ENCODE data around the gene PLCH2. TPM values are rescaled to one million over a fixed set of nuclear protein-coding genes. Genes with fewer than 3 reads are reported as not detected.

PLCH2 gene
- total and polyA plus RNA-seq, 4 donors, result 0.33 to 1.3 (median 1.0) TPM; not detected in 1

- no peaks in the 10 kb centered on the region for H3K9me3 ChIP-seq (ENCODE audit: control insufficient read depth in 4 of 4, low read length in 3 of 4)
- TF ChIP-seq RAD21 (IDR thresholded peaks at IDR 0.05) (no peak), FOXA2 (IDR thresholded peaks at IDR 0.05) (no peak), GABPA (IDR thresholded peaks at IDR 0.05 in 1 of 2, conservative IDR thresholded peaks at IDR 0.05 in 1 of 2) (no peak), YY1 (IDR thresholded peaks at IDR 0.05) (no peak), FOXA1 (IDR thresholded peaks at IDR 0.05) (no peak), EGR1 (IDR thresholded peaks at IDR 0.05; ENCODE audit: low read depth in 2 of 2) (no peak)
- no peak for DNase-seq (ENCODE audit: low spot score)
- no peak overlapping the region for H3K4me3 ChIP-seq (ENCODE audit: low read depth in 1 of 3, low read length in 3 of 3)
- no peak overlapping the region for H3K27ac ChIP-seq (ENCODE audit: low read depth in 1 of 2, low read length in 2 of 2)
- no peaks in the 10 kb centered on the region for H3K36me3 ChIP-seq (ENCODE audit: control insufficient read depth in 4 of 4, insufficient read depth in 3 of 4, low read depth in 1 of 4, low read length in 3 of 4)
- H3K27me3 ChIP-seq (ENCODE audit: control insufficient read depth in 4 of 4, insufficient read depth in 4 of 4, low read length in 3 of 4), result no peaks in the 10 kb centered on the region
- WGBS, result 72% methylated on average over 19 of the region's 19 CpGs
- no peak overlapping the region for H3K9ac ChIP-seq (ENCODE audit: low read depth in 1 of 2, low read length in 2 of 2)
- no peaks in the 10 kb centered on the region for H3K4me1 ChIP-seq (ENCODE audit: control insufficient read depth in 4 of 4, insufficient read depth in 4 of 4, low read length in 3 of 4)
Measured at GRCh38 chr1:2499986-2500596, 24.0 kb downstream of the PLCH2 start.

GRCh38 chr1:2501041-2501819 lies 25.1 kb downstream of the PLCH2 start:
- Histone ChIP-seq H3K4me3 (ENCODE audit: low read depth in 1 of 3, low read length in 3 of 3) (no peak overlapping the region), H3K36me3 (ENCODE audit: control insufficient read depth in 4 of 4, insufficient read depth in 3 of 4, low read depth in 1 of 4, low read length in 3 of 4) (no peaks in the 10 kb centered on the region), H3K9ac (ENCODE audit: low read depth in 1 of 2, low read length in 2 of 2) (no peak overlapping the region), H3K27ac (ENCODE audit: low read depth in 1 of 2, low read length in 2 of 2) (no peak overlapping the region), H3K4me1 (ENCODE audit: control insufficient read depth in 4 of 4, insufficient read depth in 4 of 4, low read length in 3 of 4) (no peaks in the 10 kb centered on the region), H3K9me3 (ENCODE audit: control insufficient read depth in 4 of 4, low read length in 3 of 4) (no peaks in the 10 kb centered on the region), H3K27me3 (ENCODE audit: control insufficient read depth in 4 of 4, insufficient read depth in 4 of 4, low read length in 3 of 4) (no peaks in the 10 kb centered on the region)
- TF ChIP-seq EGR1 (IDR thresholded peaks at IDR 0.05; ENCODE audit: low read depth in 2 of 2), result no peak
- no peak for TF ChIP-seq HNF4A (conservative IDR thresholded peaks at IDR 0.05)
- TF ChIP-seq FOXA1 (IDR thresholded peaks at IDR 0.05), result no peak
- no peak for TF ChIP-seq HNF4G (IDR thresholded peaks at IDR 0.05)
- TF ChIP-seq YY1 (IDR thresholded peaks at IDR 0.05), result no peak
- no peak for TF ChIP-seq TAF1 (conservative IDR thresholded peaks at IDR 0.05)
- TF ChIP-seq SP1 (IDR thresholded peaks at IDR 0.05), result no peak
- TF ChIP-seq JUND (IDR thresholded peaks at IDR 0.05), result no peak
- TF ChIP-seq NR2F2 (IDR thresholded peaks at IDR 0.05), result no peak
- no peak for TF ChIP-seq FOXA2 (IDR thresholded peaks at IDR 0.05)
- TF ChIP-seq, protein P1, sequence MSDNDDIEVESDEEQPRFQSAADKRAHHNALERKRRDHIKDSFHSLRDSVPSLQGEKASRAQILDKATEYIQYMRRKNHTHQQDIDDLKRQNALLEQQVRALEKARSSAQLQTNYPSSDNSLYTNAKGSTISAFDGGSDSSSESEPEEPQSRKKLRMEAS (IDR thresholded peaks at IDR 0.05), result no peak
- TF ChIP-seq GABPA (IDR thresholded peaks at IDR 0.05 in 1 of 2, conservative IDR thresholded peaks at IDR 0.05 in 1 of 2), result no peak
- TF ChIP-seq, protein P2, sequence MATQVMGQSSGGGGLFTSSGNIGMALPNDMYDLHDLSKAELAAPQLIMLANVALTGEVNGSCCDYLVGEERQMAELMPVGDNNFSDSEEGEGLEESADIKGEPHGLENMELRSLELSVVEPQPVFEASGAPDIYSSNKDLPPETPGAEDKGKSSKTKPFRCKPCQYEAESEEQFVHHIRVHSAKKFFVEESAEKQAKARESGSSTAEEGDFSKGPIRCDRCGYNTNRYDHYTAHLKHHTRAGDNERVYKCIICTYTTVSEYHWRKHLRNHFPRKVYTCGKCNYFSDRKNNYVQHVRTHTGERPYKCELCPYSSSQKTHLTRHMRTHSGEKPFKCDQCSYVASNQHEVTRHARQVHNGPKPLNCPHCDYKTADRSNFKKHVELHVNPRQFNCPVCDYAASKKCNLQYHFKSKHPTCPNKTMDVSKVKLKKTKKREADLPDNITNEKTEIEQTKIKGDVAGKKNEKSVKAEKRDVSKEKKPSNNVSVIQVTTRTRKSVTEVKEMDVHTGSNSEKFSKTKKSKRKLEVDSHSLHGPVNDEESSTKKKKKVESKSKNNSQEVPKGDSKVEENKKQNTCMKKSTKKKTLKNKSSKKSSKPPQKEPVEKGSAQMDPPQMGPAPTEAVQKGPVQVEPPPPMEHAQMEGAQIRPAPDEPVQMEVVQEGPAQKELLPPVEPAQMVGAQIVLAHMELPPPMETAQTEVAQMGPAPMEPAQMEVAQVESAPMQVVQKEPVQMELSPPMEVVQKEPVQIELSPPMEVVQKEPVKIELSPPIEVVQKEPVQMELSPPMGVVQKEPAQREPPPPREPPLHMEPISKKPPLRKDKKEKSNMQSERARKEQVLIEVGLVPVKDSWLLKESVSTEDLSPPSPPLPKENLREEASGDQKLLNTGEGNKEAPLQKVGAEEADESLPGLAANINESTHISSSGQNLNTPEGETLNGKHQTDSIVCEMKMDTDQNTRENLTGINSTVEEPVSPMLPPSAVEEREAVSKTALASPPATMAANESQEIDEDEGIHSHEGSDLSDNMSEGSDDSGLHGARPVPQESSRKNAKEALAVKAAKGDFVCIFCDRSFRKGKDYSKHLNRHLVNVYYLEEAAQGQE (IDR thresholded peaks at IDR 0.05), result no peak
- TF ChIP-seq, protein P3, sequence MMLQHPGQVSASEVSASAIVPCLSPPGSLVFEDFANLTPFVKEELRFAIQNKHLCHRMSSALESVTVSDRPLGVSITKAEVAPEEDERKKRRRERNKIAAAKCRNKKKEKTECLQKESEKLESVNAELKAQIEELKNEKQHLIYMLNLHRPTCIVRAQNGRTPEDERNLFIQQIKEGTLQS (IDR thresholded peaks at IDR 0.05), result no peak
- WGBS, result 78% methylated on average over 28 of the region's 28 CpGs
- DNase-seq (ENCODE audit: low spot score), result no peak

Data from liver (tissue), 9 donors.